ENCODE results near the gene NCR3LG1. TPM values are rescaled to one million over a fixed set of nuclear protein-coding genes. Genes with fewer than 3 reads are reported as not detected.

The NCR3LG1 gene, protein sequence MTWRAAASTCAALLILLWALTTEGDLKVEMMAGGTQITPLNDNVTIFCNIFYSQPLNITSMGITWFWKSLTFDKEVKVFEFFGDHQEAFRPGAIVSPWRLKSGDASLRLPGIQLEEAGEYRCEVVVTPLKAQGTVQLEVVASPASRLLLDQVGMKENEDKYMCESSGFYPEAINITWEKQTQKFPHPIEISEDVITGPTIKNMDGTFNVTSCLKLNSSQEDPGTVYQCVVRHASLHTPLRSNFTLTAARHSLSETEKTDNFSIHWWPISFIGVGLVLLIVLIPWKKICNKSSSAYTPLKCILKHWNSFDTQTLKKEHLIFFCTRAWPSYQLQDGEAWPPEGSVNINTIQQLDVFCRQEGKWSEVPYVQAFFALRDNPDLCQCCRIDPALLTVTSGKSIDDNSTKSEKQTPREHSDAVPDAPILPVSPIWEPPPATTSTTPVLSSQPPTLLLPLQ
- total RNA-seq (2014; rRNA removed; shearing (Covaris generic)) (6.0 and 7.7 TPM in 2 replicates), total RNA-seq (2022) (22.3 and 23.0 TPM in 2 replicates), Bru-seq, nascent RNA (percentile 83 among the genes with signal in this experiment), BruChase-seq, experiment 1, labeled RNA remaining after a 6-hour chase (percentile 94 among the genes with signal in this experiment), BruChase-seq, experiment 2, labeled RNA remaining after a 2-hour chase (percentile 94 among the genes with signal in this experiment)
- long read RNA-seq, partial matches to known transcripts: 0 of 2 reads
- long read RNA-seq, other reads (novel, unspliced or antisense): 2 of 2 reads

DNA sequence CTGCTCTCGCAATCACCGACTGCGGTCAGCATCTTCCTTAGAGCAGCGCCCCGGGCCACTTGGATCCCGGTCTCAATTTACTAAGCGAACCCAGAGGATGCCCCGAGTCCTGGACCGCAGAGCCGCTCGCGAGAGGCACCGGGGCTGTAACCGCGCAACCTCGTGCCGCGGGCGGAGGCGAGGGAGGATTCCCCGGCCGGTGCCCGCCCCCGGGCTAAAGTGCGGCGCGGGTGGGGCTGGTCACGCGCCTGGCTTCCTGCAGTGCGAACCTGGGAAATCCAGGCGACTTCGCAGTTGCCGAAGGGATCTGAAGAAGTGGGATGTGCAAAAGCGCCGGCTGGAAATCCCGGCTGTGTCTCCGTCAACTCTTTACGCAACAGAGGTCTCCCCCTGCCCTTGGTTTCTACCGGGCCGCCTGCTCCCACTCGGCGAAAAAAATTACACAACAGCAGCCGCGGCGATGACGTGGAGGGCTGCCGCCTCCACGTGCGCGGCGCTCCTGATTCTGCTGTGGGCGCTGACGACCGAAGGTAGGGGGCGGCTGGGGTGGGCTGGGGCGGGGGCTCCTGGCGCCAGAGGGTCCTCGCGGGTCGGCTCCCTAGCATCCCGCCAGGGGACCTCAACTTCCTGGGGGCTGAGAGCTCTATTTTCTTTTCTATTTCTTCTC lies at the start of gene NCR3LG1:
Gene NCR3LG1 (plus strand): TSS at position 291 of the 667 bp plus-strand sequence. CDS start 170 bp downstream, at position 461.
- Histone ChIP-seq H4K20me1 (ENCODE audit: insufficient read depth, low read length) (no peaks in the 10 kb centered on the region), H3K27ac (ENCODE audit: low read depth, low read length, poor library complexity, severe bottlenecking) (peak within 1 kb of the TSS; percentile 72), H3K9me2 (ENCODE audit: insufficient read depth, low read length) (no peaks in the 10 kb centered on the region), H3K36me3 (ENCODE audit: insufficient read depth, low read length) (peaks cover 5% of the 10 kb centered on the region), H3K4me1 (ENCODE audit: insufficient read depth, low read length, poor library complexity, severe bottlenecking) (peaks cover 26% of the 10 kb centered on the region), H3K9me3 (ENCODE audit: low read length) (peaks cover 5% of the 10 kb centered on the region; the same call in 1 of the 2 replicates), H3K4me2 (ENCODE audit: low read length) (peak within 1 kb of the TSS; percentile 95), H3K79me2 (ENCODE audit: insufficient read depth, low read depth, low read length) (peaks cover 22% of the 10 kb centered on the region), H3K4me3 (ENCODE audit: low read depth, low read length, poor library complexity, severe bottlenecking) (peak within 1 kb of the TSS; percentile 70), H2AFZ (ENCODE audit: low read length) (peak within 1 kb of the TSS; percentile 61)
- intact Hi-C loops (cut with micrococcal nuclease; ENCODE audit: unreplicated experiment): loop anchor here (1.0 to 2.0 kb wide), 2 partner anchors 75 to 120 kb away; partner anchors contain the start of gene NUCB2
- no TSS peak for BruUV-seq (replicated peaks)
- CTCF ChIA-PET (ENCODE audit: unreplicated experiment): no interaction called here
- DNase-seq (ENCODE audit: low spot score): peak; percentile 42
- POLR2A ChIA-PET: interaction anchor here (0.6 to 1.0 kb wide), 4 partner anchors 21 to 1887 kb away, joined by 3 to 4 read pairs (median 3); partner anchors contain the start of gene NUCB2
- no peak for TF ChIP-seq EZH2phosphoT487 (IDR thresholded peaks at IDR 0.05; ENCODE audit: borderline replicate concordance, low read depth, low read length)
- TF ChIP-seq, protein P1, sequence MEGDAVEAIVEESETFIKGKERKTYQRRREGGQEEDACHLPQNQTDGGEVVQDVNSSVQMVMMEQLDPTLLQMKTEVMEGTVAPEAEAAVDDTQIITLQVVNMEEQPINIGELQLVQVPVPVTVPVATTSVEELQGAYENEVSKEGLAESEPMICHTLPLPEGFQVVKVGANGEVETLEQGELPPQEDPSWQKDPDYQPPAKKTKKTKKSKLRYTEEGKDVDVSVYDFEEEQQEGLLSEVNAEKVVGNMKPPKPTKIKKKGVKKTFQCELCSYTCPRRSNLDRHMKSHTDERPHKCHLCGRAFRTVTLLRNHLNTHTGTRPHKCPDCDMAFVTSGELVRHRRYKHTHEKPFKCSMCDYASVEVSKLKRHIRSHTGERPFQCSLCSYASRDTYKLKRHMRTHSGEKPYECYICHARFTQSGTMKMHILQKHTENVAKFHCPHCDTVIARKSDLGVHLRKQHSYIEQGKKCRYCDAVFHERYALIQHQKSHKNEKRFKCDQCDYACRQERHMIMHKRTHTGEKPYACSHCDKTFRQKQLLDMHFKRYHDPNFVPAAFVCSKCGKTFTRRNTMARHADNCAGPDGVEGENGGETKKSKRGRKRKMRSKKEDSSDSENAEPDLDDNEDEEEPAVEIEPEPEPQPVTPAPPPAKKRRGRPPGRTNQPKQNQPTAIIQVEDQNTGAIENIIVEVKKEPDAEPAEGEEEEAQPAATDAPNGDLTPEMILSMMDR (conservative IDR thresholded peaks at IDR 0.05; ENCODE audit: low read length): no peak; the same call in 1 of the 2 replicates

DNA sequence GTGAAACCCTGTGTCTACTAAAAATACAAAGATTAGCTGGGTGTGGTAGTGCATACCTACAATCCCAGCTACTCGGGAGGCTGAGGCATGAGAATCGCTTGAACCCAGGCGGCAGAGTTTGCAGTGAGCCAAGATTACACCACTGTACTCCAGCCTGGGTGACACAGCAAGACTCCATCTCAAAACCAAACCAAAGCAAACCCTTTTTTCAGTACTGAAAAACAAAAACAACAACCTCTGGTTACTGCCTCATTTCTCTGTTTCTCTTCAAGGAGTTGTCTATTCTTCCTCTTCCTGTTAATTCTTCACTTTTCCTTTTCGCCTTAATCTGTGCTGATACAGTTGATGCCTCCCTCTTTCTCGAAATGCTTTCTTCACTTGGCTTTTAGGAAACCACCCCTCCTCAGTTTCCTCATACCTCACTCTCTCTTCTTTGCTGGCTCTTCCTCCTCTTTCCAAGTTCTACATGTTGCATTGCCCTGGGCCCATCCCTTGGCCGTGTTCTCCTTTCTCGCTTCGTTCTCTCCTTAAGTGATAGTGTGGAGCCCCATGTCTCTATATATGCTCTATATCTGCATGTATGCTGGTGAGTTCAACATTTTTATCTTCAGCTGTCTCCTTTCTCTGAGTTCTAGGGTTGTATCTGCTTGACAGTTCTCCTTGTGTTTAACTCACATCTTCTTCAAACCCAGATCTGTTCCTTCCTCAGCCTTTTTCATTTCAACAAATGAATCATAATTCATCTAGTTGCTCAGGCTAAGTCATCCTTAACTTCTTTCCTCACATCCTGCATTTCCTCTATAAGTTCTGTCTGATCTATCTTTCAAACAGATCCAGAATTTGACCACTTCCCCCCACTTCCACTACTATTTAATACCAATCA lies 38.0 kb upstream of the NCR3LG1 start:
- H3K4me3 ChIP-seq (ENCODE audit: low read depth, low read length, poor library complexity, severe bottlenecking): no peak overlapping the region
- intact Hi-C loops (cut with micrococcal nuclease; ENCODE audit: unreplicated experiment): no loop called here
- no peak overlapping the region for H3K4me2 ChIP-seq (ENCODE audit: low read length)
- peaks cover 47% of the 10 kb centered on the region for H3K36me3 ChIP-seq (ENCODE audit: insufficient read depth, low read length)
- no peak overlapping the region for H2AFZ ChIP-seq (ENCODE audit: low read length)
- no peak for DNase-seq (ENCODE audit: low spot score)
- H3K79me2 ChIP-seq (ENCODE audit: insufficient read depth, low read depth, low read length): no peaks in the 10 kb centered on the region
- no peak for TF ChIP-seq EZH2phosphoT487 (IDR thresholded peaks at IDR 0.05; ENCODE audit: borderline replicate concordance, low read depth, low read length)
- TF ChIP-seq, protein P1 (conservative IDR thresholded peaks at IDR 0.05; ENCODE audit: low read length): no peak
- no TSS peak for BruUV-seq (replicated peaks)
- ChIA-PET POLR2A (no interaction called here), CTCF (ENCODE audit: unreplicated experiment) (no interaction called here)
- no peaks in the 10 kb centered on the region for H3K9me2 ChIP-seq (ENCODE audit: insufficient read depth, low read length)
- no peaks in the 10 kb centered on the region for H3K4me1 ChIP-seq (ENCODE audit: insufficient read depth, low read length, poor library complexity, severe bottlenecking)
- H4K20me1 ChIP-seq (ENCODE audit: insufficient read depth, low read length): no peaks in the 10 kb centered on the region
- no peaks in the 10 kb centered on the region for H3K9me3 ChIP-seq (ENCODE audit: low read length)
- no peak overlapping the region for H3K27ac ChIP-seq (ENCODE audit: low read depth, low read length, poor library complexity, severe bottlenecking)
